GM18505 (cell line): ENCODE results near the gene TCFL5.

ENCODE experiments used
- ATAC-seq: cut with Tn5 transposase; IDR thresholded peaks from one replicate; pipeline ENCODE4 v1.9.1; 2021; ENCODE audit not compliant: unreplicated experiment
- POLR2A ChIP-seq: IDR thresholded peaks from 4 replicates; pipeline ENCODE4 v1.6.1; 2011; ENCODE audit warnings: borderline replicate concordance; ENCODE audit not compliant: insufficient read depth, insufficient read length; ENCODE audit errors: extremely low read depth

TCFL5 gene

GRCh38 chr20:62890444-62890843 lies 28.8 kb upstream of the TCFL5 start:
- TF ChIP-seq POLR2A: no peak

GRCh38 chr20:62889871-62890270 lies 28.2 kb upstream of the TCFL5 start:
- no peak for ATAC-seq
- TF ChIP-seq POLR2A: no peak

More at GRCh38 chr20:62890444-62890843, 28.8 kb upstream of the TCFL5 start:
- no peak for ATAC-seq

GRCh38 chr20:62889411-62889810 lies 27.8 kb upstream of the TCFL5 start:
- no peak for TF ChIP-seq POLR2A
- no peak for ATAC-seq

- no peak for TF ChIP-seq POLR2A
- ATAC-seq: no peak
Observed at GRCh38 chr20:62888910-62889309, 27.3 kb upstream of the TCFL5 start.

- no peak for ATAC-seq
- TF ChIP-seq POLR2A: no peak
Observed at GRCh38 chr20:62888406-62888805, 26.8 kb upstream of the TCFL5 start.

GRCh38 chr20:62887860-62888239 lies 26.2 kb upstream of the TCFL5 start:
- no peak for ATAC-seq
- no peak for TF ChIP-seq POLR2A

GRCh38 chr20:62887152-62887859 lies 25.7 kb upstream of the TCFL5 start:
- no peak for TF ChIP-seq POLR2A
- no peak for ATAC-seq

- TF ChIP-seq POLR2A: no peak
- ATAC-seq: no peak
Observed at GRCh38 chr20:62886709-62887058, 25.1 kb upstream of the TCFL5 start.

GRCh38 chr20:62885896-62886708 lies 24.5 kb upstream of the TCFL5 start:
- ATAC-seq: no peak
- TF ChIP-seq POLR2A: no peak

GRCh38 chr20:62885046-62885895 lies 23.6 kb upstream of the TCFL5 start:
- TF ChIP-seq POLR2A: no peak
- no peak for ATAC-seq

GRCh38 chr20:62884556-62884955 lies 22.9 kb upstream of the TCFL5 start:
- no peak for TF ChIP-seq POLR2A
- ATAC-seq: no peak

- no peak for ATAC-seq
- TF ChIP-seq POLR2A: no peak
Observed at GRCh38 chr20:62882426-62882825, 20.8 kb upstream of the TCFL5 start.

- no peak for TF ChIP-seq POLR2A
- no peak for ATAC-seq
Observed at GRCh38 chr20:62881662-62882395, 20.2 kb upstream of the TCFL5 start.
